H1 (cell line): ENCODE measurements around the gene DGKI. TPM values are rescaled to one million over a fixed set of nuclear protein-coding genes. Genes with fewer than 3 reads are reported as not detected.

Experiments
- BACH1 ChIP-seq: IDR thresholded peaks from 2 replicates; pipeline ENCODE4 v1.6.1; 2012; ENCODE audit warnings: low read length, improper control_type of control experiment
- BRCA1 ChIP-seq: IDR thresholded peaks from 2 replicates; pipeline ENCODE4 v1.6.1; 2012; ENCODE audit warnings: low read depth, low read length, improper control_type of control experiment
- CEBPB ChIP-seq: IDR thresholded peaks from 2 replicates; pipeline ENCODE4 v1.6.1; 2012; ENCODE audit warnings: low read depth, low read length
- FOSL1 ChIP-seq: IDR thresholded peaks from 2 replicates; pipeline ENCODE4 v1.6.1; 2011; ENCODE audit warnings: mild to moderate bottlenecking, low read depth, low read length, moderate library complexity; ENCODE audit not compliant: insufficient read depth
- GABPA ChIP-seq: IDR thresholded peaks from 2 replicates; pipeline ENCODE4 v1.6.1; 2011; ENCODE audit warnings: mild to moderate bottlenecking, low read length, moderate library complexity, borderline replicate concordance; ENCODE audit not compliant: insufficient read depth
- KDM1A ChIP-seq: fragments of 200-600, 300-600 bp; sonication (generic); IDR thresholded peaks from 2 replicates; pipeline ENCODE4 v1.7.1; 2016; ENCODE audit warnings: mild to moderate bottlenecking, low read length, borderline replicate concordance
- RXRA ChIP-seq: IDR thresholded peaks from 2 replicates; pipeline ENCODE4 v1.6.1; 2011; ENCODE audit warnings: low read depth, mild to moderate bottlenecking, low read length, moderate library complexity; ENCODE audit not compliant: insufficient read depth
- SAP30 ChIP-seq: fragments of 300-600 bp; sonication (generic); IDR thresholded peaks from 2 replicates; pipeline ENCODE4 v1.7.1; 2012; ENCODE audit warnings: low read length, moderate library complexity, mild to moderate bottlenecking, inconsistent platforms; ENCODE audit not compliant: insufficient read depth, insufficient replicate concordance
- polyA plus RNA-seq, 7 experiments: library from polyadenylated mRNA; depleted of rRNA in 3 of 7; stranded (reverse) in 5 of 7; unstranded in 2 of 7; fragments of >200 nt in 5 of 7; fragments of 200-250 nt in 2 of 7; gene quantifications; 1 replicate in 5 of 7; 2 replicates in 1 of 7; 4 replicates in 1 of 7; pipeline versions ENCODE4 v1.2.1 to v1.2.3, GENCODE V29; 2011 to 2013; ENCODE audit warnings: missing spikeins in 2 of 7, mixed read lengths in 2 of 7
- total RNA-seq: library from RNA; stranded (reverse); fragmentation: NEBNext Ultra II Directional; extraction: Animal tissue kit (Norgen Biotek cat#: 25700); gene quantifications from 2 replicates; pipeline ENCODE4 v1.2.1, GENCODE V29; 2021
- TF ChIP-seq, protein P1 (sequence below): fragments of 300-600 bp; sonication (generic); IDR thresholded peaks from 2 replicates; pipeline ENCODE4 v1.7.1; 2012; ENCODE audit warnings: low read length, moderate library complexity, mild to moderate bottlenecking, inconsistent platforms; ENCODE audit not compliant: insufficient replicate concordance

DGKI gene
- total and polyA plus RNA-seq, 2 of the 8 experiments (the other 6 are each of a cell fraction or from before 2014, with no cell fraction given), result 0.20 to 0.71 TPM

DNA sequence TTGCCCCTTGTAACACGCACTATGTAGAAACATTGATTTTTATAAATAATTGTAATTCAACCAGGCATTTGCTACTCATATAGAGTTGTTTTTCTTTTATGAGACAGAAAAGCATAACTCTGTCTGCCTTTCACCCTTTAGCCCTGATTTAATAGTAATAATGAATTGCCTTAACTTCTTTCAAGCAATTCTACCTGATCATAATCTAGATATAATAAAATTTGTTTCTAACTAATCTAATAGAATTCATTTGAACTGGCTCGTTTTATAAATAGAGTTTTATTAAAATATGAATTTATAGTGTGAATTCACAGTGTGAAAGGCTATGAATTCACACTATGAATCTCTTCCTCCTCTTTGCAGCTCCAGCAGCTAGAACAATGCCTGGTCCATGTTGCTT, 319.1 kb downstream of the DGKI start (continued):
- TF ChIP-seq, protein P1, sequence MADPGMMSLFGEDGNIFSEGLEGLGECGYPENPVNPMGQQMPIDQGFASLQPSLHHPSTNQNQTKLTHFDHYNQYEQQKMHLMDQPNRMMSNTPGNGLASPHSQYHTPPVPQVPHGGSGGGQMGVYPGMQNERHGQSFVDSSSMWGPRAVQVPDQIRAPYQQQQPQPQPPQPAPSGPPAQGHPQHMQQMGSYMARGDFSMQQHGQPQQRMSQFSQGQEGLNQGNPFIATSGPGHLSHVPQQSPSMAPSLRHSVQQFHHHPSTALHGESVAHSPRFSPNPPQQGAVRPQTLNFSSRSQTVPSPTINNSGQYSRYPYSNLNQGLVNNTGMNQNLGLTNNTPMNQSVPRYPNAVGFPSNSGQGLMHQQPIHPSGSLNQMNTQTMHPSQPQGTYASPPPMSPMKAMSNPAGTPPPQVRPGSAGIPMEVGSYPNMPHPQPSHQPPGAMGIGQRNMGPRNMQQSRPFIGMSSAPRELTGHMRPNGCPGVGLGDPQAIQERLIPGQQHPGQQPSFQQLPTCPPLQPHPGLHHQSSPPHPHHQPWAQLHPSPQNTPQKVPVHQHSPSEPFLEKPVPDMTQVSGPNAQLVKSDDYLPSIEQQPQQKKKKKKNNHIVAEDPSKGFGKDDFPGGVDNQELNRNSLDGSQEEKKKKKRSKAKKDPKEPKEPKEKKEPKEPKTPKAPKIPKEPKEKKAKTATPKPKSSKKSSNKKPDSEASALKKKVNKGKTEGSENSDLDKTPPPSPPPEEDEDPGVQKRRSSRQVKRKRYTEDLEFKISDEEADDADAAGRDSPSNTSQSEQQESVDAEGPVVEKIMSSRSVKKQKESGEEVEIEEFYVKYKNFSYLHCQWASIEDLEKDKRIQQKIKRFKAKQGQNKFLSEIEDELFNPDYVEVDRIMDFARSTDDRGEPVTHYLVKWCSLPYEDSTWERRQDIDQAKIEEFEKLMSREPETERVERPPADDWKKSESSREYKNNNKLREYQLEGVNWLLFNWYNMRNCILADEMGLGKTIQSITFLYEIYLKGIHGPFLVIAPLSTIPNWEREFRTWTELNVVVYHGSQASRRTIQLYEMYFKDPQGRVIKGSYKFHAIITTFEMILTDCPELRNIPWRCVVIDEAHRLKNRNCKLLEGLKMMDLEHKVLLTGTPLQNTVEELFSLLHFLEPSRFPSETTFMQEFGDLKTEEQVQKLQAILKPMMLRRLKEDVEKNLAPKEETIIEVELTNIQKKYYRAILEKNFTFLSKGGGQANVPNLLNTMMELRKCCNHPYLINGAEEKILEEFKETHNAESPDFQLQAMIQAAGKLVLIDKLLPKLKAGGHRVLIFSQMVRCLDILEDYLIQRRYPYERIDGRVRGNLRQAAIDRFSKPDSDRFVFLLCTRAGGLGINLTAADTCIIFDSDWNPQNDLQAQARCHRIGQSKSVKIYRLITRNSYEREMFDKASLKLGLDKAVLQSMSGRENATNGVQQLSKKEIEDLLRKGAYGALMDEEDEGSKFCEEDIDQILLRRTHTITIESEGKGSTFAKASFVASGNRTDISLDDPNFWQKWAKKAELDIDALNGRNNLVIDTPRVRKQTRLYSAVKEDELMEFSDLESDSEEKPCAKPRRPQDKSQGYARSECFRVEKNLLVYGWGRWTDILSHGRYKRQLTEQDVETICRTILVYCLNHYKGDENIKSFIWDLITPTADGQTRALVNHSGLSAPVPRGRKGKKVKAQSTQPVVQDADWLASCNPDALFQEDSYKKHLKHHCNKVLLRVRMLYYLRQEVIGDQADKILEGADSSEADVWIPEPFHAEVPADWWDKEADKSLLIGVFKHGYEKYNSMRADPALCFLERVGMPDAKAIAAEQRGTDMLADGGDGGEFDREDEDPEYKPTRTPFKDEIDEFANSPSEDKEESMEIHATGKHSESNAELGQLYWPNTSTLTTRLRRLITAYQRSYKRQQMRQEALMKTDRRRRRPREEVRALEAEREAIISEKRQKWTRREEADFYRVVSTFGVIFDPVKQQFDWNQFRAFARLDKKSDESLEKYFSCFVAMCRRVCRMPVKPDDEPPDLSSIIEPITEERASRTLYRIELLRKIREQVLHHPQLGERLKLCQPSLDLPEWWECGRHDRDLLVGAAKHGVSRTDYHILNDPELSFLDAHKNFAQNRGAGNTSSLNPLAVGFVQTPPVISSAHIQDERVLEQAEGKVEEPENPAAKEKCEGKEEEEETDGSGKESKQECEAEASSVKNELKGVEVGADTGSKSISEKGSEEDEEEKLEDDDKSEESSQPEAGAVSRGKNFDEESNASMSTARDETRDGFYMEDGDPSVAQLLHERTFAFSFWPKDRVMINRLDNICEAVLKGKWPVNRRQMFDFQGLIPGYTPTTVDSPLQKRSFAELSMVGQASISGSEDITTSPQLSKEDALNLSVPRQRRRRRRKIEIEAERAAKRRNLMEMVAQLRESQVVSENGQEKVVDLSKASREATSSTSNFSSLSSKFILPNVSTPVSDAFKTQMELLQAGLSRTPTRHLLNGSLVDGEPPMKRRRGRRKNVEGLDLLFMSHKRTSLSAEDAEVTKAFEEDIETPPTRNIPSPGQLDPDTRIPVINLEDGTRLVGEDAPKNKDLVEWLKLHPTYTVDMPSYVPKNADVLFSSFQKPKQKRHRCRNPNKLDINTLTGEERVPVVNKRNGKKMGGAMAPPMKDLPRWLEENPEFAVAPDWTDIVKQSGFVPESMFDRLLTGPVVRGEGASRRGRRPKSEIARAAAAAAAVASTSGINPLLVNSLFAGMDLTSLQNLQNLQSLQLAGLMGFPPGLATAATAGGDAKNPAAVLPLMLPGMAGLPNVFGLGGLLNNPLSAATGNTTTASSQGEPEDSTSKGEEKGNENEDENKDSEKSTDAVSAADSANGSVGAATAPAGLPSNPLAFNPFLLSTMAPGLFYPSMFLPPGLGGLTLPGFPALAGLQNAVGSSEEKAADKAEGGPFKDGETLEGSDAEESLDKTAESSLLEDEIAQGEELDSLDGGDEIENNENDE, result no peak
- TF ChIP-seq FOSL1 (no peak), RXRA (no peak), BACH1 (no peak), GABPA (no peak), SAP30 (no peak), CEBPB (no peak), KDM1A (no peak), BRCA1 (no peak)
